ENCODE results near the gene RIC3. TPM values are rescaled to one million over a fixed set of nuclear protein-coding genes. Genes with fewer than 3 reads are reported as not detected.

RIC3 gene
- total and polyA plus RNA-seq, 2 of the 8 experiments (the other 6 are each of a cell fraction or from before 2014, with no cell fraction given), result 6.4 to 15.5 TPM

- 93% methylated on average over 9 of the region's 9 CpGs; no CpG with 5 or more reads in 1 of the 2 experiments for WGBS, 2 experiments (ENCODE audit: extremely low coverage in 1 of 2, insufficient coverage in 1 of 2, insufficient read length in 1 of 2, insufficient replicate concordance in 2 of 2, low coverage in 1 of 2, low lambda C conversion rate in 2 of 2, missing lambda C conversion rate in 1 of 2)
- Histone ChIP-seq H2AK5ac (ENCODE audit: low read depth, low read length) (no peak overlapping the region), H3K23me2 (ENCODE audit: low read depth, low read length) (no peaks in the 10 kb centered on the region; the same call in 1 of the 2 replicates), H3K4me2 (ENCODE audit: insufficient read depth in 1 of 2, low read depth in 2 of 2, low read length in 2 of 2) (no peak overlapping the region), H3K79me2 (ENCODE audit: control insufficient read depth in 1 of 2, insufficient read depth in 2 of 2, low read length in 2 of 2) (no peaks in the 10 kb centered on the region), H3K14ac (ENCODE audit: insufficient read length) (no peak overlapping the region), H3K4ac (replicated peaks; ENCODE audit: insufficient read length, low read depth, low read length) (no peak overlapping the region), H4K8ac (ENCODE audit: extremely low read depth, insufficient read depth, low read length) (no peak overlapping the region), H2AFZ (ENCODE audit: low read length) (no peak overlapping the region), H2BK120ac (replicated peaks; ENCODE audit: low read depth, low read length) (no peak overlapping the region), H3K9me3 (ENCODE audit: insufficient read depth in 2 of 2, low read depth in 1 of 2, low read length in 1 of 2) (no peaks in the 10 kb centered on the region), H4K91ac (replicated peaks; ENCODE audit: insufficient read length, low read length) (no peak overlapping the region), H4K20me1 (replicated peaks in 1 of 2; ENCODE audit: control insufficient read depth in 1 of 2, insufficient read depth in 2 of 2, low read length in 2 of 2) (peaks cover 11 to 14% of the 10 kb centered on the region in 2 experiments), H2BK5ac (ENCODE audit: low read depth, low read length) (no peak overlapping the region), H3K4me3 (ENCODE audit: extremely low read depth in 1 of 4, insufficient read depth in 2 of 4, low read depth in 3 of 4, low read length in 4 of 4) (no peak overlapping the region), H3K4me1 (replicated peaks in 1 of 4; ENCODE audit: control insufficient read depth in 3 of 4, insufficient read depth in 4 of 4, low read length in 3 of 4) (no peaks in the 10 kb centered on the region), H3K56ac (replicated peaks; ENCODE audit: insufficient read length, low read depth, low read length) (no peak overlapping the region), H3K9ac (replicated peaks in 1 of 4; ENCODE audit: extremely low read depth in 1 of 4, low read depth in 3 of 4, low read length in 3 of 4) (no peak overlapping the region), H4K5ac (ENCODE audit: insufficient read length, low read depth, low read length) (no peak overlapping the region), H2BK12ac (ENCODE audit: low read depth, low read length) (no peak overlapping the region), H3K79me1 (ENCODE audit: low read depth, low read length) (peaks cover 3% of the 10 kb centered on the region; the same call in 1 of the 2 replicates), H3K36me3 (ENCODE audit: control insufficient read depth in 2 of 4, insufficient read depth in 4 of 4, low read length in 3 of 4) (peaks cover 9 to 31% (median 22%) of the 10 kb centered on the region in 4 experiments; a peak in 7 of 8 replicates), H3K18ac (ENCODE audit: extremely low read depth, low read length) (no peak overlapping the region), H3K27me3 (replicated peaks in 1 of 4; ENCODE audit: control insufficient read depth in 3 of 4, extremely low read depth in 1 of 4, insufficient read depth in 3 of 4, low read length in 3 of 4) (no peaks in the 10 kb centered on the region; a peak in 1 of 7 replicates), H2BK20ac (ENCODE audit: low read length) (no peak overlapping the region), H3K27ac (ENCODE audit: low read depth, low read length) (no peak overlapping the region), H3K23ac (ENCODE audit: insufficient read length) (no peak overlapping the region), H2BK15ac (ENCODE audit: low read length) (no peak overlapping the region)
- DNase-seq (ENCODE audit: low read depth in 1 of 2, low spot score in 2 of 2), result peak in 1 of 2 experiments; percentile 31
- POLR2A ChIA-PET (ENCODE audit: partially characterized antibody), result interaction anchor here (3.2 kb wide), 1 partner anchor 12 kb away, joined by 12 read pairs; no protein-coding TSS in a partner anchor
- FAIRE-seq, result no peak
- TF ChIP-seq SP2 (IDR thresholded peaks at IDR 0.05; ENCODE audit: low read length) (no peak), RBBP5 (IDR thresholded peaks at IDR 0.05; ENCODE audit: borderline replicate concordance, low read depth, low read length) (no peak), TBP (IDR thresholded peaks at IDR 0.05; ENCODE audit: low read depth, low read length) (no peak), CBX5 (IDR thresholded peaks at IDR 0.05; ENCODE audit: low read depth, low read length) (no peak), ZNF274 (IDR thresholded peaks at IDR 0.05; ENCODE audit: borderline replicate concordance, extremely low read depth, low read length) (no peak), PHF8 (conservative IDR thresholded peaks at IDR 0.05; ENCODE audit: low read depth, low read length) (no peak), YY1 (IDR thresholded peaks at IDR 0.05; ENCODE audit: low read depth, low read length) (no peak), RAD21 (IDR thresholded peaks at IDR 0.05 in 1 of 2, conservative IDR thresholded peaks at IDR 0.05 in 1 of 2; ENCODE audit: low read depth in 2 of 2, low read length in 2 of 2) (no peak)
- CTCF ChIA-PET (ENCODE audit: partially characterized antibody), result interaction anchor here (0.9 to 30.2 kb wide), 16 partner anchors 7 to 205 kb away, joined by 3 to 1283 read pairs (median 6); no protein-coding TSS in a partner anchor
Measured at GRCh38 chr11:8097468-8097867, 71.4 kb downstream of the RIC3 start.
